IMR-90 (cell line): ENCODE data around the gene MKNK2. TPM values are rescaled to one million over a fixed set of nuclear protein-coding genes. Genes with fewer than 3 reads are reported as not detected.

Source experiments
- ATAC-seq: fragments of 200-7000 bp; cut with Tn5 transposase; 2 replicates; pipeline ENCODE4 v1.9.1; 2020; ENCODE audit warnings: low read depth, mild to moderate bottlenecking, moderate library complexity
- BruUV-seq: library from RNA; stranded (reverse); fragments of 400-500 nt; replicated peaks from 2 replicates; lab custom pipeline; 2021; lab: Mats Ljungman, UMichigan
- CTCF ChIA-PET: fragments of 300-600 bp; formaldehyde crosslinking; extraction: SDS; loops from one replicate; lab custom pipeline; 2021; ENCODE audit warnings: antibody characterized with exemption; lab: Yijun Ruan, JAX
- POLR2A ChIA-PET: fragments of 300-600 bp; sonication (Branson Sonifier 250); formaldehyde crosslinking; loops from one replicate; lab custom pipeline; 2022; ENCODE audit warnings: antibody characterized with exemption; ENCODE audit not compliant: unreplicated experiment; lab: Charles Lee
- DNase-seq: peaks from one replicate; pipeline ENCODE4 v3.0.0; 2013
- H2AFZ ChIP-seq: replicated peaks from 2 replicates; pipeline ENCODE3; 2013; ENCODE audit warnings: low read length, mild to moderate bottlenecking; ENCODE audit not compliant: poor library complexity
- H2AK5ac ChIP-seq: 2 replicates; pipeline ENCODE4 v1.6.1; 2013; ENCODE audit warnings: low read depth, low read length, inconsistent platforms
- H2AK9ac ChIP-seq: replicated peaks from 2 replicates; pipeline ENCODE3; 2013; ENCODE audit warnings: mild to moderate bottlenecking, low read depth, low read length, moderate library complexity; ENCODE audit not compliant: poor library complexity
- H2BK120ac ChIP-seq: 2 replicates; pipeline ENCODE4 v1.6.1; 2013; ENCODE audit warnings: low read depth, low read length, inconsistent platforms
- H2BK15ac ChIP-seq: 3 replicates; pipeline ENCODE4 v1.6.1; 2013; ENCODE audit warnings: low read depth, low read length, inconsistent platforms
- H2BK20ac ChIP-seq: 2 replicates; pipeline ENCODE4 v1.6.1; 2013; ENCODE audit warnings: low read depth, mild to moderate bottlenecking, inconsistent platforms, low read length, moderate library complexity
- H2BK5ac ChIP-seq: 2 replicates; pipeline ENCODE4 v1.6.1; 2013; ENCODE audit warnings: mild to moderate bottlenecking, low read depth, low read length, inconsistent platforms; ENCODE audit not compliant: poor library complexity, severe bottlenecking
- H3K14ac ChIP-seq: replicated peaks from 2 replicates; pipeline ENCODE4 v1.6.1; 2013; ENCODE audit warnings: low read depth, low read length, inconsistent platforms
- H3K18ac ChIP-seq: 2 replicates; pipeline ENCODE4 v1.6.1; 2013; ENCODE audit warnings: low read depth, low read length, control low read depth
- H3K23ac ChIP-seq: 2 replicates; pipeline ENCODE4 v1.6.1; 2013; ENCODE audit warnings: low read depth, low read length, inconsistent platforms
- H3K27ac ChIP-seq: 2 replicates; pipeline ENCODE4 v1.5.1; 2013; ENCODE audit warnings: mild to moderate bottlenecking, control low read depth, low read length; ENCODE audit not compliant: insufficient read depth
- H3K27me3 ChIP-seq: 2 replicates; pipeline ENCODE4 v1.6.1; 2013; ENCODE audit warnings: low read length; ENCODE audit not compliant: control insufficient read depth, insufficient read depth
- H3K36me3 ChIP-seq: 2 replicates; pipeline ENCODE4 v1.6.1; 2013; ENCODE audit warnings: low read length, mixed read lengths; ENCODE audit not compliant: control insufficient read depth, insufficient read depth
- H3K4ac ChIP-seq: 2 replicates; pipeline ENCODE4 v1.6.1; 2013; ENCODE audit warnings: low read depth, low read length, inconsistent platforms
- H3K4me1 ChIP-seq: 2 replicates; pipeline ENCODE4 v1.6.1; 2013; ENCODE audit warnings: low read length, mixed read lengths; ENCODE audit not compliant: control insufficient read depth, insufficient read depth
- H3K4me2 ChIP-seq: 2 replicates; pipeline ENCODE4 v1.6.1; 2013; ENCODE audit warnings: low read depth, mild to moderate bottlenecking, control low read depth, low read length, moderate library complexity
- H3K4me3 ChIP-seq: 2 replicates; pipeline ENCODE4 v1.5.1; 2013; ENCODE audit warnings: low read depth, mild to moderate bottlenecking, control low read depth, low read length, moderate library complexity; ENCODE audit not compliant: insufficient read depth
- H3K56ac ChIP-seq: 2 replicates; pipeline ENCODE4 v1.6.1; 2013; ENCODE audit warnings: low read length, inconsistent platforms; ENCODE audit not compliant: insufficient read depth; ENCODE audit errors: extremely low read depth
- H3K79me1 ChIP-seq, 2 experiments: 2 replicates each; pipeline ENCODE4 v1.6.1; 2013; ENCODE audit warnings: low read length in 2 of 2, inconsistent platforms in 1 of 2, low read depth in 1 of 2
- H3K9ac ChIP-seq: 2 replicates; pipeline ENCODE4 v1.6.1; 2013; ENCODE audit warnings: low read depth, low read length, control low read depth
- H3K9me1 ChIP-seq: 2 replicates; pipeline ENCODE4 v1.6.1; 2013; ENCODE audit warnings: low read length, inconsistent platforms; ENCODE audit not compliant: insufficient read depth
- H3K9me3 ChIP-seq: 2 replicates; pipeline ENCODE4 v1.6.1; 2013; ENCODE audit warnings: low read length; ENCODE audit not compliant: control insufficient read depth, insufficient read depth
- H4K20me1 ChIP-seq: 2 replicates; pipeline ENCODE4 v1.6.1; 2013; ENCODE audit warnings: low read length, inconsistent platforms; ENCODE audit not compliant: insufficient read depth
- H4K5ac ChIP-seq: 2 replicates; pipeline ENCODE4 v1.6.1; 2013; ENCODE audit warnings: mild to moderate bottlenecking, low read depth, low read length, control low read depth
- H4K8ac ChIP-seq, 2 experiments: 2 replicates each; pipeline ENCODE4 v1.6.1; 2013; ENCODE audit warnings: low read depth in 2 of 2, low read length in 2 of 2, control low read depth in 1 of 2, inconsistent platforms in 1 of 2
- H4K91ac ChIP-seq: 2 replicates; pipeline ENCODE4 v1.6.1; 2013; ENCODE audit warnings: low read depth, low read length, inconsistent platforms; ENCODE audit not compliant: insufficient read depth
- BHLHE40 ChIP-seq: fragments of 150-350 bp; IDR thresholded peaks from 2 replicates; pipeline ENCODE4 v1.6.1; 2016; ENCODE audit warnings: mild to moderate bottlenecking, low read depth, low read length
- CHD1 ChIP-seq: IDR thresholded peaks from 2 replicates; pipeline ENCODE4 v1.6.1; 2012; ENCODE audit warnings: low read depth, low read length, improper control_type of control experiment
- FOS ChIP-seq: fragments of 150-350 bp; IDR thresholded peaks from 2 replicates; pipeline ENCODE4 v1.6.1; 2016; ENCODE audit warnings: low read depth, low read length
- WGBS, 2 experiments: methylation state at CpG; one replicate each; pipeline versions ENCODE4 v1.1.5 to v1.1.7; 2013; ENCODE audit warnings: missing lambda C conversion rate in 2 of 2; ENCODE audit not compliant: insufficient read length in 1 of 2; ENCODE audit errors: extremely low coverage in 2 of 2; 5-methylcytosine and 5-hydroxymethylcytosine counted together
- dilution Hi-C: fragments of 300-500 bp; cut with HindIII; formaldehyde crosslinking; loops from one replicate; pipeline ENCODE4 v1.14.3; 2018; ENCODE audit warnings: low sequenced_read_pairs; ENCODE audit not compliant: unreplicated experiment
- in situ Hi-C: fragments of 300-500 bp; cut with MboI; formaldehyde crosslinking; loops from 3 replicates; pipeline ENCODE4 v1.14.3; 2019; ENCODE audit warnings: low sequenced_read_pairs, inconsistent platforms, mixed read lengths
- intact Hi-C: fragments of 100-400 bp; cut with micrococcal nuclease; formaldehyde crosslinking; loops from 2 replicates; pipeline ENCODE4 v1.10.0; 2022
- polyA plus RNA-seq, 3 experiments: library from polyadenylated mRNA; depleted of rRNA; stranded (reverse); fragments of >200 nt; gene quantifications; 2 replicates each; pipeline ENCODE4 v1.2.3, GENCODE V29; 2012; ENCODE audit warnings: low replicate concordance in 1 of 3
- total RNA-seq: library from RNA; depleted of rRNA; stranded (reverse); fragments of >200 nt; gene quantifications from 2 replicates; pipeline ENCODE4 v1.2.3, GENCODE V29; 2012

Gene MKNK2
- total and polyA plus RNA-seq, 2 of the 4 experiments (the other 2 are of a cell fraction): 21.9 to 31.8 TPM

DNA sequence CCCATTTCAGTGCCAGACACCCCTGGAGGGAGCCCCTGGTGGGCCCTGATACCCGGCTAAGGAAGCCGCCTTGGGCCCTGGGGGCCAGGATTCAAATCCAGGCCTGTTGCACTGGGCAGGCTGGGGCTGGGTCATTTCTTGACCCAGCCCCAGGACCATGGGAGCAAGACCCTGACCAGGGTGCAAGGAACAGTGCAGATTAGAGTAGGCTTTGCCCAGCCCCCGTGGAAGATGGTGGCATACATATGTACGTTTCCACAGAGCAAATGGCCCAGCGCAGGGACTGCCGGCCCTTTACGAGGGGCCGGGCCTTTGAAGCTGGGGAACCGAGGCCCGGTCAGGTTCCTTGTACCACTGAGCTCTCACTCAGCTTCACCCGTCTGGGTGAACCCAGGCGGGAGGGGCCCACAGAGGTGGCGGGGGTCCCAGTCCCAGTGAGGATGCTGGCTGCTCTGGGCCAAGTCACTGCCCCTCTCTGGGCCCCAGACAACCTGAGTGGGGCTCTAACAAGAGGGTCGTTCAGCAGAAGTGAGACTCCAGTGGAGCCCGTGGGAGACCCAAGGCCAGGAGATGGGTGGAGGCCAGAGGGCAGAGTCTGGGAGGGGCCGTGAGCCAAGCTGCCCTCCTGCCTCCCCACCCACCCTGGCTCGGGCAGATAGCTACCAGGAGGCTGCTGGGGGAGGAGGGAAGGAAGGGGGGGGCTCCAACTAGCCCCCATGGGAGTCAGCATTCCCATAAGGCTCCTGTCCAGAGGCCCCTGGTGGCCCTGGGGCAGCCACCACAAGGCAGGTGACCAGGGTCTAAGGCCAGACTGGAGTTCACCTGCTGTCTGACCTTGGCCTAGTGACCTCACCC, 2.7 kb downstream of the MKNK2 start:
- Histone ChIP-seq H2BK20ac (no peak overlapping the region), H2BK15ac (no peak overlapping the region), H2AK5ac (no peak overlapping the region), H3K23ac (no peak overlapping the region), H3K27me3 (no peaks in the 10 kb centered on the region), H3K4me2 (no peak overlapping the region), H3K56ac (no peak overlapping the region), H3K4me3 (no peak overlapping the region), H3K36me3 (peaks cover 24% of the 10 kb centered on the region), H3K9me1 (peaks cover 4% of the 10 kb centered on the region), H4K91ac (no peak overlapping the region), H2BK120ac (no peak overlapping the region), H3K79me1 (peaks cover 5 to 64% of the 10 kb centered on the region in 2 experiments; a peak in 3 of 4 replicates), H2AFZ (peak overlapping the region; percentile 21), H4K8ac (no peak overlapping the region), H3K4me1 (peaks cover 23% of the 10 kb centered on the region), H4K20me1 (peaks cover 58% of the 10 kb centered on the region), H2BK5ac (no peak overlapping the region), H4K5ac (no peak overlapping the region), H3K9ac (no peak overlapping the region; the same call in 1 of the 2 replicates), H2AK9ac (no peak overlapping the region), H3K4ac (no peak overlapping the region), H3K9me3 (no peaks in the 10 kb centered on the region), H3K27ac (no peak overlapping the region), H3K14ac (no peak overlapping the region), H3K18ac (no peak overlapping the region)
- ChIA-PET POLR2A (no interaction called here), CTCF (no interaction called here)
- TF ChIP-seq BHLHE40 (no peak), FOS (no peak), CHD1 (no peak)
- no TSS peak for BruUV-seq
- dilution Hi-C loops: no loop called here
- intact Hi-C loops: no loop called here
- 93% methylated on average over 10 of the region's 17 CpGs; no CpG with 5 or more reads in 1 of the 2 experiments for WGBS, 2 experiments
- no peak for DNase-seq
- in situ Hi-C loops: no loop called here
- no peak for ATAC-seq
